H9 (cell line): ENCODE results near the gene CST3. TPM values are rescaled to one million over a fixed set of nuclear protein-coding genes. Genes with fewer than 3 reads are reported as not detected.
"Not testable (repeated sequence)": the region's sequence is repeated elsewhere in the genome, so short reads cannot be mapped to it uniquely, and the experiment has no call there.

Experiments used
- DNase-seq: peaks from one replicate; pipeline ENCODE4 v3.0.0-alpha.2; 2017
- H2AFZ ChIP-seq: one replicate; pipeline ENCODE4 v1.6.1; 2013; ENCODE audit warnings: mild to moderate bottlenecking, low read length, control low read depth, moderate library complexity
- H2AK5ac ChIP-seq: 2 replicates; pipeline ENCODE4 v1.6.1; 2013; ENCODE audit warnings: low read length, control low read depth, mixed read lengths; ENCODE audit not compliant: insufficient read length
- H2BK120ac ChIP-seq: one replicate; pipeline ENCODE4 v1.6.1; 2013; ENCODE audit warnings: low read depth, mild to moderate bottlenecking, low read length, control low read depth, inconsistent platforms; ENCODE audit not compliant: poor library complexity, severe bottlenecking
- H2BK12ac ChIP-seq: 2 replicates; pipeline ENCODE4 v1.6.1; 2013; ENCODE audit warnings: low read length, control low read depth, mixed read lengths, low read depth; ENCODE audit not compliant: insufficient read length
- H2BK15ac ChIP-seq: 2 replicates; pipeline ENCODE4 v1.6.1; 2013; ENCODE audit warnings: low read depth, low read length, control low read depth
- H2BK20ac ChIP-seq: one replicate; pipeline ENCODE4 v1.6.1; 2013; ENCODE audit warnings: low read depth, mild to moderate bottlenecking, low read length, control low read depth, inconsistent platforms; ENCODE audit not compliant: poor library complexity, severe bottlenecking
- H2BK5ac ChIP-seq: 2 replicates; pipeline ENCODE4 v1.6.1; 2013; ENCODE audit warnings: low read length, control low read depth, mixed read lengths; ENCODE audit not compliant: insufficient read length
- H3K14ac ChIP-seq: 2 replicates; pipeline ENCODE4 v1.6.1; 2013; ENCODE audit warnings: low read length, control low read depth; ENCODE audit not compliant: insufficient read depth
- H3K18ac ChIP-seq: 2 replicates; pipeline ENCODE4 v1.6.1; 2013; ENCODE audit warnings: low read depth, mild to moderate bottlenecking, mixed read lengths, low read length, control low read depth; ENCODE audit not compliant: insufficient read length
- H3K23ac ChIP-seq: 2 replicates; pipeline ENCODE4 v1.6.1; 2013; ENCODE audit warnings: low read length, control low read depth, mixed read lengths, low read depth; ENCODE audit not compliant: insufficient read length
- H3K23me2 ChIP-seq: 2 replicates; pipeline ENCODE4 v1.6.1; 2013; ENCODE audit warnings: low read depth, mild to moderate bottlenecking, mixed read lengths, low read length, control low read depth; ENCODE audit not compliant: insufficient read length, poor library complexity, severe bottlenecking
- H3K27ac ChIP-seq: 2 replicates; pipeline ENCODE4 v1.5.1; 2013; ENCODE audit warnings: low read length, control low read depth, mixed read lengths, low read depth; ENCODE audit not compliant: insufficient read length
- H3K27me3 ChIP-seq: 2 replicates; pipeline ENCODE4 v1.6.1; 2013; ENCODE audit warnings: low read length, control low read depth, inconsistent platforms; ENCODE audit not compliant: insufficient read depth
- H3K4ac ChIP-seq: 2 replicates; pipeline ENCODE4 v1.6.1; 2013; ENCODE audit warnings: low read depth, mild to moderate bottlenecking, control low read depth, inconsistent platforms, low read length, moderate library complexity
- H3K4me1 ChIP-seq: 2 replicates; pipeline ENCODE4 v1.6.1; 2013; ENCODE audit warnings: low read length, control low read depth, inconsistent platforms; ENCODE audit not compliant: insufficient read depth
- H3K4me2 ChIP-seq: 2 replicates; pipeline ENCODE4 v1.6.1; 2013; ENCODE audit warnings: low read length, control low read depth, mixed read lengths; ENCODE audit not compliant: insufficient read length, insufficient read depth
- H3K56ac ChIP-seq: 2 replicates; pipeline ENCODE4 v1.6.1; 2013; ENCODE audit warnings: low read depth, mild to moderate bottlenecking, mixed read lengths, low read length, control low read depth; ENCODE audit not compliant: insufficient read length
- H3K79me1 ChIP-seq: 2 replicates; pipeline ENCODE4 v1.6.1; 2013; ENCODE audit warnings: low read depth, mild to moderate bottlenecking, moderate library complexity, low read length, control low read depth, inconsistent platforms; ENCODE audit not compliant: insufficient read depth, poor library complexity, severe bottlenecking
- H3K79me2 ChIP-seq: 2 replicates; pipeline ENCODE4 v1.6.1; 2013; ENCODE audit warnings: low read length, control low read depth, inconsistent platforms; ENCODE audit not compliant: insufficient read depth
- H3K9ac ChIP-seq: 2 replicates; pipeline ENCODE4 v1.6.1; 2013; ENCODE audit warnings: low read length, control low read depth, mixed read lengths; ENCODE audit not compliant: insufficient read length; ENCODE audit errors: extremely low read depth
- H3K9me3 ChIP-seq: one replicate; pipeline ENCODE4 v1.6.1; 2013; ENCODE audit warnings: low read depth, low read length, inconsistent platforms; ENCODE audit not compliant: control insufficient read depth
- H3T11ph ChIP-seq: one replicate; pipeline ENCODE4 v1.6.1; 2013; ENCODE audit warnings: mild to moderate bottlenecking, low read length, control low read depth, inconsistent platforms
- H4K20me1 ChIP-seq: one replicate; pipeline ENCODE4 v1.6.1; 2013; ENCODE audit not compliant: control insufficient read depth, insufficient read length, insufficient read depth
- H4K5ac ChIP-seq: 2 replicates; pipeline ENCODE4 v1.6.1; 2013; ENCODE audit warnings: low read depth, mild to moderate bottlenecking, mixed read lengths, low read length, control low read depth; ENCODE audit not compliant: insufficient read length
- H4K8ac ChIP-seq: replicated peaks from 2 replicates; pipeline ENCODE4 v1.6.1; 2013; ENCODE audit warnings: low read length, control low read depth, mixed read lengths, low read depth; ENCODE audit not compliant: insufficient read length
- H4K91ac ChIP-seq: 2 replicates; pipeline ENCODE4 v1.6.1; 2013; ENCODE audit warnings: low read depth, mild to moderate bottlenecking, moderate library complexity, mixed read lengths, low read length, control low read depth; ENCODE audit not compliant: insufficient read length
- H3K27ac Mint-ChIP-seq, 3 experiments: 2 replicates in 2 of 3; 3 replicates in 1 of 3; pipeline ENCODE4 v1.8.0; 2020 to 2021; ENCODE audit warnings: mixed read lengths in 3 of 3, mild to moderate bottlenecking in 1 of 3, moderate library complexity in 1 of 3
- H3K27me3 Mint-ChIP-seq: 2 replicates; pipeline ENCODE4 v1.8.0; 2021; ENCODE audit warnings: low read depth, mild to moderate bottlenecking, moderate library complexity, mixed read lengths
- H3K36me3 Mint-ChIP-seq, 3 experiments: 2 replicates in 2 of 3; 3 replicates in 1 of 3; pipeline ENCODE4 v1.8.0; 2020 to 2021; ENCODE audit warnings: low read depth in 3 of 3, mixed read lengths in 3 of 3; ENCODE audit not compliant: insufficient read depth in 1 of 3
- H3K4me1 Mint-ChIP-seq, 2 experiments: 2 replicates each; pipeline ENCODE4 v1.8.0; 2020; ENCODE audit warnings: mixed read lengths in 2 of 2
- H3K4me3 Mint-ChIP-seq, 2 experiments: 2 replicates in 1 of 2; 3 replicates in 1 of 2; pipeline ENCODE4 v1.8.0; 2020 to 2021; ENCODE audit warnings: mild to moderate bottlenecking in 2 of 2, mixed read lengths in 2 of 2, moderate library complexity in 1 of 2
- H3K9me3 Mint-ChIP-seq, 2 experiments: 2 replicates in 1 of 2; 3 replicates in 1 of 2; pipeline ENCODE4 v1.8.0; 2020; ENCODE audit warnings: mild to moderate bottlenecking in 2 of 2, mixed read lengths in 2 of 2, moderate library complexity in 1 of 2
- CTCF ChIP-seq: fragments of 200-600 bp; sonication (generic); conservative IDR thresholded peaks from 3 replicates; pipeline ENCODE4 v1.8.0; 2021; ENCODE audit warnings: antibody characterized with exemption, mild to moderate bottlenecking
- WGBS: extraction: QIAGEN DNeasy Blood & Tissue Kit; methylation state at CpG from one replicate; pipeline ENCODE4 v1.1.7; 2013; ENCODE audit warnings: missing lambda C conversion rate, low lambda C conversion rate, mixed read lengths; ENCODE audit not compliant: insufficient read length; ENCODE audit errors: extremely low coverage; 5-methylcytosine and 5-hydroxymethylcytosine counted together
- total RNA-seq: library from RNA; stranded (reverse); gene quantifications from 2 replicates; pipeline ENCODE4 v1.2.1, GENCODE V29; 2021

The CST3 gene
- total RNA-seq, 1 experiment from 2014 or later = 77.2 TPM

- Histone ChIP-seq H2BK12ac (no peak overlapping the region), H3K56ac (no peak overlapping the region), H3K9ac (no peak overlapping the region), H2BK20ac (no peak overlapping the region), H3K18ac (no peak overlapping the region), H3T11ph (no peak overlapping the region), H3K79me2 (no peaks in the 10 kb centered on the region), H3K4me2 (no peak overlapping the region), H4K20me1 (no peaks in the 10 kb centered on the region), H3K27me3 (no peaks in the 10 kb centered on the region), H2AK5ac (no peak overlapping the region), H4K8ac (no peak overlapping the region), H4K91ac (no peak overlapping the region), H2AFZ (no peak overlapping the region), H3K23ac (no peak overlapping the region), H3K14ac (no peak overlapping the region), H2BK120ac (no peak overlapping the region), H3K23me2 (no peaks in the 10 kb centered on the region), H4K5ac (no peak overlapping the region), H3K4ac (no peak overlapping the region), H3K9me3 (no peaks in the 10 kb centered on the region), H2BK5ac (no peak overlapping the region), H3K27ac (no peak overlapping the region), H2BK15ac (no peak overlapping the region), H3K4me1 (no peaks in the 10 kb centered on the region), H3K79me1 (no peaks in the 10 kb centered on the region)
- H3K27ac Mint-ChIP-seq = no peak overlapping the region
- no peaks in the 10 kb centered on the region for H3K36me3 Mint-ChIP-seq
- H3K27me3 Mint-ChIP-seq = peaks cover 1% of the 10 kb centered on the region; the same call in 1 of the 2 replicates
- no peaks in the 10 kb centered on the region for H3K9me3 Mint-ChIP-seq
- DNase-seq = no peak
- no peak overlapping the region for H3K4me3 Mint-ChIP-seq
- no CpG with 5 or more reads among the region's 3 CpGs for WGBS
- H3K4me1 Mint-ChIP-seq = no peaks in the 10 kb centered on the region
- TF ChIP-seq CTCF = no peak
Observed at GRCh38 chr20:23664954-23665353, 27.2 kb upstream of the CST3 start.

- H2AFZ ChIP-seq, H3K4me3 Mint-ChIP-seq, H2BK5ac ChIP-seq, H2BK20ac ChIP-seq, H3K14ac ChIP-seq, H3K9me3 ChIP-seq, H2BK15ac ChIP-seq, H4K8ac ChIP-seq, H3T11ph ChIP-seq, H3K23me2 ChIP-seq, H3K79me2 ChIP-seq, H3K4me2 ChIP-seq, DNase-seq, H3K9me3 Mint-ChIP-seq, H2BK12ac ChIP-seq, H3K4me1 Mint-ChIP-seq, H3K56ac ChIP-seq, H3K79me1 ChIP-seq, H3K9ac ChIP-seq, H2BK120ac ChIP-seq, H3K27me3 ChIP-seq, H4K91ac ChIP-seq, H3K18ac ChIP-seq, H4K5ac ChIP-seq, H4K20me1 ChIP-seq, H3K27ac ChIP-seq, H3K27ac Mint-ChIP-seq, H3K4me1 ChIP-seq, H3K4ac ChIP-seq, H3K27me3 Mint-ChIP-seq, H3K23ac ChIP-seq, H3K36me3 Mint-ChIP-seq, H2AK5ac ChIP-seq: not testable (repeated sequence)
- WGBS = no CpG with 5 or more reads among the region's 4 CpGs
Observed at GRCh38 chr20:23664046-23664445, 26.3 kb upstream of the CST3 start.
